Measurements from ENCODE around the gene MBIP.

GRCh38 chr14:36258241-36258640 is 62.2 kb downstream of the MBIP start:
- TF ChIP-seq, protein P1, sequence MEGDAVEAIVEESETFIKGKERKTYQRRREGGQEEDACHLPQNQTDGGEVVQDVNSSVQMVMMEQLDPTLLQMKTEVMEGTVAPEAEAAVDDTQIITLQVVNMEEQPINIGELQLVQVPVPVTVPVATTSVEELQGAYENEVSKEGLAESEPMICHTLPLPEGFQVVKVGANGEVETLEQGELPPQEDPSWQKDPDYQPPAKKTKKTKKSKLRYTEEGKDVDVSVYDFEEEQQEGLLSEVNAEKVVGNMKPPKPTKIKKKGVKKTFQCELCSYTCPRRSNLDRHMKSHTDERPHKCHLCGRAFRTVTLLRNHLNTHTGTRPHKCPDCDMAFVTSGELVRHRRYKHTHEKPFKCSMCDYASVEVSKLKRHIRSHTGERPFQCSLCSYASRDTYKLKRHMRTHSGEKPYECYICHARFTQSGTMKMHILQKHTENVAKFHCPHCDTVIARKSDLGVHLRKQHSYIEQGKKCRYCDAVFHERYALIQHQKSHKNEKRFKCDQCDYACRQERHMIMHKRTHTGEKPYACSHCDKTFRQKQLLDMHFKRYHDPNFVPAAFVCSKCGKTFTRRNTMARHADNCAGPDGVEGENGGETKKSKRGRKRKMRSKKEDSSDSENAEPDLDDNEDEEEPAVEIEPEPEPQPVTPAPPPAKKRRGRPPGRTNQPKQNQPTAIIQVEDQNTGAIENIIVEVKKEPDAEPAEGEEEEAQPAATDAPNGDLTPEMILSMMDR (IDR thresholded peaks at IDR 0.05; ENCODE audit: borderline replicate concordance, extremely low read depth, low read length, poor library complexity, severe bottlenecking), result no peak
- TF ChIP-seq EZH2 (IDR thresholded peaks at IDR 0.05; ENCODE audit: borderline replicate concordance, low read depth, low read length, severe bottlenecking), result no peak

All from DND-41 (cell line).